Posterior cingulate gyrus (tissue), 11 donors: ENCODE measurements around the gene SORT1.
"Not testable (repeated sequence)": the region's sequence is repeated elsewhere in the genome, so short reads cannot be mapped to it uniquely, and the experiment has no call there.

Experiments
- DNase-seq, 10 donors: peaks; one replicate each; pipeline versions ENCODE4 v3.0.0 to v3.0.0-alpha.2; 2020 to 2021; ENCODE audit warnings: mixed read lengths in 3 of 10
- intact Hi-C: fragments of 100-400 bp; cut with DNase I; formaldehyde crosslinking; loops from one replicate; pipeline ENCODE4 v1.15.1; 2023

Gene SORT1

GRCh38 chr1:109397581-109398342, at the start of gene SORT1:
SORT1 (minus strand) TSS chr1:109397918; CDS start chr1:109397892, 26 bp downstream.
- DNase-seq, result peak; percentile 93 to 99 (median 96)
- intact Hi-C loops, result loop anchor here (1.0 to 10.0 kb wide), 4 partner anchors 83 to 197 kb away; no protein-coding TSS in a partner anchor

- DNase-seq, intact Hi-C loops: not testable (repeated sequence)
These were observed 48.4 kb upstream of the SORT1 start for GRCh38 chr1:109445949-109446695.

- intact Hi-C loops, result no loop called here
- DNase-seq, result no peak
These were observed 46.6 kb upstream of the SORT1 start for GRCh38 chr1:109444346-109444745.

- DNase-seq, result no peak
- intact Hi-C loops, result no loop called here
These were observed 45.8 kb upstream of the SORT1 start for GRCh38 chr1:109443476-109443875.

GRCh38 chr1:109441069-109441468, 43.4 kb upstream of the SORT1 start:
- DNase-seq, result no peak
- intact Hi-C loops, result no loop called here

GRCh38 chr1:109438798-109439297, 41.1 kb upstream of the SORT1 start:
- intact Hi-C loops, result no loop called here
- no peak for DNase-seq

- peak in 1 of 10 donors; percentile 25 for DNase-seq
- intact Hi-C loops, result no loop called here
These were observed 36.8 kb upstream of the SORT1 start for GRCh38 chr1:109434484-109434883.

- intact Hi-C loops, result no loop called here
- DNase-seq, result no peak
These were observed 35.6 kb upstream of the SORT1 start for GRCh38 chr1:109433322-109433721.

- intact Hi-C loops, result no loop called here
These were observed 34.6 kb upstream of the SORT1 start for GRCh38 chr1:109432336-109432735.

GRCh38 chr1:109427171-109427467, 29.4 kb upstream of the SORT1 start:
- no peak for DNase-seq
- intact Hi-C loops, result loop anchor here (2.0 kb wide), 2 partner anchors 56 to 106 kb away; partner anchors contain the start of gene ATXN7L2

More at GRCh38 chr1:109432336-109432735, 34.6 kb upstream of the SORT1 start:
- no peak for DNase-seq

GRCh38 chr1:109426281-109427170, 28.8 kb upstream of the SORT1 start, which contains the start of gene PSMA5:
PSMA5 (minus strand) TSS chr1:109426448; CDS start chr1:109426330, 118 bp downstream.
- intact Hi-C loops, result loop anchor here (2.0 kb wide), 2 partner anchors 56 to 106 kb away; partner anchors contain the start of gene ATXN7L2
- DNase-seq, result peak; percentile 94 to 100 (median 96)

- peak in 1 of 10 donors; percentile 10 for DNase-seq
- intact Hi-C loops, result loop anchor here (2.0 kb wide), 2 partner anchors 57 to 107 kb away; partner anchors contain the start of gene ATXN7L2
These were observed 27.9 kb upstream of the SORT1 start for GRCh38 chr1:109425391-109426280.

- no peak for DNase-seq
- intact Hi-C loops, result no loop called here
These were observed 25.8 kb upstream of the SORT1 start for GRCh38 chr1:109423498-109423897.

GRCh38 chr1:109412551-109412950, 14.8 kb upstream of the SORT1 start:
- intact Hi-C loops, result no loop called here

GRCh38 chr1:109404838-109405237, 7.1 kb upstream of the SORT1 start:
- intact Hi-C loops, result loop anchor here (10.0 kb wide), 1 partner anchor 300 kb away; no protein-coding TSS in a partner anchor

More at GRCh38 chr1:109412551-109412950, 14.8 kb upstream of the SORT1 start:
- DNase-seq, result no peak

GRCh38 chr1:109402025-109402424, 4.3 kb upstream of the SORT1 start:
- intact Hi-C loops, result loop anchor here (10.0 kb wide), 1 partner anchor 297 kb away; no protein-coding TSS in a partner anchor

More at GRCh38 chr1:109404838-109405237, 7.1 kb upstream of the SORT1 start:
- no peak for DNase-seq

GRCh38 chr1:109400035-109400655, 2.4 kb upstream of the SORT1 start:
- no peak for DNase-seq
- intact Hi-C loops, result loop anchor here (10.0 kb wide), 1 partner anchor 295 kb away; no protein-coding TSS in a partner anchor

More at GRCh38 chr1:109402025-109402424, 4.3 kb upstream of the SORT1 start:
- DNase-seq, result no peak

- DNase-seq, result peak in 1 of 10 donors; percentile 34
- intact Hi-C loops, result loop anchor here (1.0 to 10.0 kb wide), 4 partner anchors 85 to 199 kb away; partner anchors contain the start of gene PSRC1
These were observed 1.7 kb upstream of the SORT1 start for GRCh38 chr1:109399326-109399957.
